Activated CD4-positive, alpha-beta T cell treated with anti-CD3 and anti-CD28 coated beads, Interleukin-2, amount 10 ng/mL, durations not matched to agents 7 days and 5 days (primary cell): ENCODE data around the gene PDE7B. TPM values are rescaled to one million over a fixed set of nuclear protein-coding genes. Genes with fewer than 3 reads are reported as not detected.

Experiments used
- CTCF ChIA-PET: fragments of 350-600 bp; sonication (Branson Sonifier 250); formaldehyde crosslinking; loops from one replicate; lab custom pipeline; 2021; ENCODE audit warnings: antibody characterized with exemption; lab: Charles Lee
- POLR2A ChIA-PET: fragments of 350-600 bp; sonication (Branson Sonifier 250); formaldehyde crosslinking; loops from one replicate; lab custom pipeline; 2021; ENCODE audit warnings: antibody characterized with exemption; lab: Charles Lee
- DNase-seq: peaks from one replicate; pipeline ENCODE4 v3.0.0-alpha.2; 2020
- H3K27ac Mint-ChIP-seq: one replicate; pipeline ENCODE4 v1.8.0; 2021; ENCODE audit warnings: mild to moderate bottlenecking, moderate library complexity, mixed read lengths
- H3K27me3 Mint-ChIP-seq: one replicate; pipeline ENCODE4 v1.8.0; 2021; ENCODE audit warnings: mixed read lengths
- H3K36me3 Mint-ChIP-seq: one replicate; pipeline ENCODE4 v1.8.0; 2021; ENCODE audit warnings: low read depth, mixed read lengths
- H3K4me1 Mint-ChIP-seq: one replicate; pipeline ENCODE4 v1.8.0; 2021; ENCODE audit warnings: mixed read lengths
- H3K4me3 Mint-ChIP-seq: one replicate; pipeline ENCODE4 v1.8.0; 2021; ENCODE audit warnings: mild to moderate bottlenecking, moderate library complexity, mixed read lengths
- H3K9me3 Mint-ChIP-seq: one replicate; pipeline ENCODE4 v1.8.0; 2021; ENCODE audit warnings: mixed read lengths
- total RNA-seq, 2 experiments: library from RNA; stranded (reverse); gene quantifications; one replicate each; pipeline ENCODE4 v1.2.3, GENCODE V29; 2021

PDE7B gene
- total RNA-seq, 2 experiments from 2014 or later, result 0.57 to 1.2 TPM

DNA sequence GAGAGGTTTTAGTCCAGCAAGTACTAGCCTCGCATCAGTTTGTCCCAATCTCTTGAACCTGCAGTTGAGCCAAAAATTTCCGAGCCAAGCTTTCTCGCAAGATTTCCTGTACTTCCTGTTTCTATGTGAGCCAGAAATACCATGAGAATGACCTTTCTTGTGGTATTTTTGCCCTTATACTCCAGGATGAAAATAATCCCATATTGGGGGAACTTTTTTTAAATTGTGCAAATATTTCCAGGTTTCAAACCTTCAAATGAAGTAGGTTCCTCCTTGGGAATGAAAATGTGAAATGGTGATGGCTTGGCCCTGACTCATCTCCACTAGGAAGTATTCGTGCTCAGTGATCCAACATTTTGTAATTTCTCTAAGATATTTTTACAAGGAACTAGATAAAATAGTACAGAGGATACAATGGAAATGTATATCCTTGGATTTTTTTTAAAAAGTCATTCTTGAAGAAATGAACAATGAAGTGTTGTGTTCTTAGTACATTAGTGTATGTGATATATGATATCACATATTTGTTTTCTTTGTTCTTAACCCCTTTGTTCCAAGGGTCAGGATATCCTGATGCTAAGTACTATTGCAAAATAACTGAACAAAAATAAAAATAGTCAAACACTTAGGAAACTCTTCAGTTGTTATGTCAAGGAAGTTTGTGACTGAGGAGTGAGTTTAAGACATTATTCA, 184.0 kb downstream of the PDE7B start:
- H3K36me3 Mint-ChIP-seq, result no peaks in the 10 kb centered on the region
- no peak for DNase-seq
- no peaks in the 10 kb centered on the region for H3K9me3 Mint-ChIP-seq
- CTCF ChIA-PET, result no interaction called here
- POLR2A ChIA-PET, result no interaction called here
- peaks cover 9% of the 10 kb centered on the region for H3K4me1 Mint-ChIP-seq
- peaks cover 2% of the 10 kb centered on the region for H3K27me3 Mint-ChIP-seq
- H3K4me3 Mint-ChIP-seq, result no peak overlapping the region
- no peak overlapping the region for H3K27ac Mint-ChIP-seq

- no peak overlapping the region for H3K4me3 Mint-ChIP-seq
- no peak overlapping the region for H3K27ac Mint-ChIP-seq
- ChIA-PET CTCF (no interaction called here), POLR2A (no interaction called here)
- H3K36me3 Mint-ChIP-seq, result no peaks in the 10 kb centered on the region
- peaks cover 9% of the 10 kb centered on the region for H3K4me1 Mint-ChIP-seq
- no peaks in the 10 kb centered on the region for H3K9me3 Mint-ChIP-seq
- H3K27me3 Mint-ChIP-seq, result peaks cover 2% of the 10 kb centered on the region
- DNase-seq, result no peak
Measured at GRCh38 chr6:136036071-136036380, 184.5 kb downstream of the PDE7B start.

GRCh38 chr6:136036601-136037000, 185.1 kb downstream of the PDE7B start:
- Mint-ChIP-seq H3K4me3 (no peak overlapping the region), H3K9me3 (no peaks in the 10 kb centered on the region), H3K27ac (no peak overlapping the region), H3K27me3 (peaks cover 2% of the 10 kb centered on the region), H3K36me3 (no peaks in the 10 kb centered on the region), H3K4me1 (peaks cover 9% of the 10 kb centered on the region)
- ChIA-PET CTCF (no interaction called here), POLR2A (no interaction called here)
- DNase-seq, result no peak

DNA sequence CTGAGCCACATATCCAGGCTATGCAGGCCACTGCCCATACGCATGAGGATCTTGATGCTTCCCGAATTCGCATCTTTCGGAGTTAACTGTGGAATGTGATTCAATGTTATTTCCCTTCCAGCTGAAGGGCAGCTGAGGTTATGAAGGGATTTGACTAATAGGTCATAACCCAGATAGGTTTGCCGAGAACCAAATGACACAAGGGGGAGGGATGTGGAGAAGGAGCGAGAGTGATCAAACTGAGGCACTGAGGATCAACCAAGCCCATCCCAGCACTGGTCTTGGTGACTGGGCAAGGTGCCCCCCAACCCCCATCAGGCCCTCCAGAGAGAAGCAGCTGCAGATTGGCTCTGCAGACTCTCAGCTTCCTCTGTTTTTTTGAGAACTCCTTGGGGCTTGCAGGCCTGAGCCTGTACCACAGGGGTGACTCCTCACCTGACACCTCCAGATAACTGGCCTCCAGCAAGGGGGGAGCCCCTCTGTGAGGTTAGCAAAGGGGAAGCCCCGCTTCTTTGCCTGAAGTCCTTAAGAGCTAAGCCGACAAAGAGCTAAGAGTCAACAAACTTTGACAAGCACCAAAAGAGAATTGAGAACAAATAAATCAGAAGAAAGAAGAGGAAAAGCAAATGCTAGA, 185.9 kb downstream of the PDE7B start:
- ChIA-PET POLR2A (no interaction called here), CTCF (interaction anchor here (0.5 to 0.7 kb wide), 3 partner anchors 72 to 775 kb away, joined by 3 to 5 read pairs (median 3); no protein-coding TSS in a partner anchor)
- Mint-ChIP-seq H3K27ac (no peak overlapping the region), H3K4me3 (no peak overlapping the region), H3K9me3 (no peaks in the 10 kb centered on the region), H3K27me3 (peaks cover 2% of the 10 kb centered on the region), H3K36me3 (no peaks in the 10 kb centered on the region), H3K4me1 (peaks cover 9% of the 10 kb centered on the region)
- no peak for DNase-seq

- Mint-ChIP-seq H3K9me3 (no peaks in the 10 kb centered on the region), H3K4me1 (peaks cover 9% of the 10 kb centered on the region), H3K36me3 (no peaks in the 10 kb centered on the region), H3K27ac (no peak overlapping the region), H3K4me3 (no peak overlapping the region), H3K27me3 (peaks cover 2% of the 10 kb centered on the region)
- no peak for DNase-seq
- POLR2A ChIA-PET, result no interaction called here
- CTCF ChIA-PET, result interaction anchor here (0.5 to 0.7 kb wide), 3 partner anchors 71 to 775 kb away, joined by 3 to 5 read pairs (median 3); no protein-coding TSS in a partner anchor
Measured at GRCh38 chr6:136037876-136038460, 186.5 kb downstream of the PDE7B start.

- Mint-ChIP-seq H3K4me3 (no peak overlapping the region), H3K4me1 (peaks cover 9% of the 10 kb centered on the region), H3K27me3 (peaks cover 2% of the 10 kb centered on the region), H3K27ac (no peak overlapping the region), H3K36me3 (no peaks in the 10 kb centered on the region), H3K9me3 (no peaks in the 10 kb centered on the region)
- DNase-seq, result no peak
- POLR2A ChIA-PET, result no interaction called here
- CTCF ChIA-PET, result no interaction called here
Measured at GRCh38 chr6:136038531-136038930, 187.0 kb downstream of the PDE7B start.

GRCh38 chr6:136039185-136039584, 187.7 kb downstream of the PDE7B start:
- H3K27ac Mint-ChIP-seq, result no peak overlapping the region
- H3K9me3 Mint-ChIP-seq, result no peaks in the 10 kb centered on the region
- POLR2A ChIA-PET, result no interaction called here
- H3K4me1 Mint-ChIP-seq, result peaks cover 9% of the 10 kb centered on the region
- H3K27me3 Mint-ChIP-seq, result peaks cover 2% of the 10 kb centered on the region
- no peak overlapping the region for H3K4me3 Mint-ChIP-seq
- no peak for DNase-seq
- no peaks in the 10 kb centered on the region for H3K36me3 Mint-ChIP-seq
- CTCF ChIA-PET, result no interaction called here

GRCh38 chr6:136050475-136050874, 199.0 kb downstream of the PDE7B start:
- Mint-ChIP-seq H3K27ac (no peak overlapping the region), H3K4me1 (peaks cover 12% of the 10 kb centered on the region), H3K36me3 (no peaks in the 10 kb centered on the region), H3K9me3 (no peaks in the 10 kb centered on the region), H3K27me3 (no peaks in the 10 kb centered on the region), H3K4me3 (no peak overlapping the region)
- DNase-seq, result no peak
- ChIA-PET POLR2A (interaction anchor here (0.6 kb wide), 1 partner anchor 172 kb away, joined by 5 read pairs; no protein-coding TSS in a partner anchor), CTCF (no interaction called here)

DNA sequence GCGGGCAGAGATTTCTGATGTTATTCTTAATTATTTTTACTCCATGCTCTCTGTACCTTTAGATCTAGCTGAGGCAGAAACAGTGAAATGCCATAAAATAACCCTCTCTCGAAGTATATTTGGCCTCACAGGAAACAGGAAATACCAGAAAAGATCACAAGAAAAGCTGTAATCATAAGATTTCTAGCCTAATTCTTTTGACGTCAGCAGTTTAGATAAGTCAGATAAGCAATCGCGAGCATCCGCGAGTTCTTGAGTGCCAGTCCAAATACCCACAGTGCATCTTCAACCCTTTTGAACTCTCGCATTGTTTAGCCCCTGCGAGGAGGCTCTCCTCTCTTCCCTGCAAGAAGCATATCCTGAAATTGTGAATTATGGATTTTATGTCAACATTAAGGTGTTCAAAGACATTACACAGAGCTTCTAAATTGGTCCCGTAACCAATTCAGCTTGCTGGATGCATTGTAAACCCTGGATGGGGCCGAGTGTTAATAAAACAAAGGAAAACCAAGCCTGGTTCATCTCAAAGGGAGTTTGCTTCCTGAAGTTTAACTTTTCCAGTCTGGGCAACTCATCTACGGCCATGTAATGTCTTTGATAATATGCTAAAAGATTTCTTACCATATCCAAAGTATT, 199.8 kb downstream of the PDE7B start:
- peaks cover 12% of the 10 kb centered on the region for H3K4me1 Mint-ChIP-seq
- CTCF ChIA-PET, result no interaction called here
- DNase-seq, result peak; percentile 12
- H3K4me3 Mint-ChIP-seq, result no peak overlapping the region
- H3K27me3 Mint-ChIP-seq, result no peaks in the 10 kb centered on the region
- peaks cover 2% of the 10 kb centered on the region for H3K9me3 Mint-ChIP-seq
- no peaks in the 10 kb centered on the region for H3K36me3 Mint-ChIP-seq
- POLR2A ChIA-PET, result no interaction called here
- H3K27ac Mint-ChIP-seq, result no peak overlapping the region

DNA sequence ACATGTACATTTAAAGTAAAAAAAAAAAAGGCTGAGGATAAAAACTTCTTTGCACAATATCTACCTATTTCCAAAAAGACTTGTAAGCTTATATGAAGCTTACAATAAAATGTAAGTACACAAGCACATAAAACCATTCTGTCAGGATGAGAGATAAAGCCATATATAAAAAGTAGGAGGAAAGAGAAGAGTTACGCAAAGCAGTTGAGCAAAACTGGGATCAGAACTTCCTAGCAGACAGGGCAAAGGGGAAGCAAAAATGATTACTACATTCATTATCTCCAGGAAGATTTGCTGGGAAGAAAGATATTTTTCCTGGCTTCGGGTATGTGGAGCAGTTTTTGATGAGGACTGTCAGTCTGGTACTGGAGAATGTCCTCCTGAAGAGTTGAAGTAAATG, 200.5 kb downstream of the PDE7B start:
- CTCF ChIA-PET, result no interaction called here

GRCh38 chr6:136058852-136059251, 207.4 kb downstream of the PDE7B start:
- CTCF ChIA-PET, result interaction anchor here (1.7 kb wide), 1 partner anchor 12 kb away, joined by 4 read pairs; no protein-coding TSS in a partner anchor

More for the DNA sequence above, 200.5 kb downstream of the PDE7B start:
- H3K27me3 Mint-ChIP-seq, result no peaks in the 10 kb centered on the region
- H3K36me3 Mint-ChIP-seq, result no peaks in the 10 kb centered on the region
- H3K9me3 Mint-ChIP-seq, result peaks cover 2% of the 10 kb centered on the region
- DNase-seq, result no peak
- POLR2A ChIA-PET, result no interaction called here
- H3K4me1 Mint-ChIP-seq, result peaks cover 12% of the 10 kb centered on the region
- H3K4me3 Mint-ChIP-seq, result no peak overlapping the region
- no peak overlapping the region for H3K27ac Mint-ChIP-seq

DNA sequence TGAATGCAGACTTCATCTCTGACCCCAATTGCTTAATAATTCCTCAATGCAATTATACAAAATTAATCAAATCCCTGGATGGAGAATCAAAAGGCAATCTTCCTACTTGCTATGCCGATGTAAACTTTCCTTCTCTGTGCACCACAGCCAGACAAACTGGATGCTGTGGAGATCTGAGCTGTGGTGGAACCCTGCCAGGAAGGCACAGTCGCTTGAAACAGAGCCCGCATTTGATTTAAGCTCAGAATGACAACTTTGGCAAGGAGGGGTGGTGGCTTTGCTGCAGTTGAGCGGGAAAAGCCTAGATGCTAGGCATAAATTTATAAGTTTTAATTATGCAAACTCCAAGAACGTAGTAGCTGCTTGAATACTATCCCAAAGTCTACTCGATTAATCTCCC, 207.8 kb downstream of the PDE7B start:
- Mint-ChIP-seq H3K4me3 (no peak overlapping the region), H3K27ac (no peak overlapping the region), H3K27me3 (no peaks in the 10 kb centered on the region), H3K4me1 (no peaks in the 10 kb centered on the region), H3K36me3 (no peaks in the 10 kb centered on the region), H3K9me3 (peaks cover 2% of the 10 kb centered on the region)
- CTCF ChIA-PET, result interaction anchor here (1.7 kb wide), 1 partner anchor 11 kb away, joined by 4 read pairs; no protein-coding TSS in a partner anchor
- DNase-seq, result no peak
- POLR2A ChIA-PET, result no interaction called here

More at GRCh38 chr6:136058852-136059251, 207.4 kb downstream of the PDE7B start:
- no peak overlapping the region for H3K27ac Mint-ChIP-seq
- DNase-seq, result no peak
- H3K4me1 Mint-ChIP-seq, result no peaks in the 10 kb centered on the region
- no peaks in the 10 kb centered on the region for H3K36me3 Mint-ChIP-seq
- no peak overlapping the region for H3K4me3 Mint-ChIP-seq
- H3K9me3 Mint-ChIP-seq, result peaks cover 2% of the 10 kb centered on the region
- H3K27me3 Mint-ChIP-seq, result no peaks in the 10 kb centered on the region
- POLR2A ChIA-PET, result no interaction called here

DNA sequence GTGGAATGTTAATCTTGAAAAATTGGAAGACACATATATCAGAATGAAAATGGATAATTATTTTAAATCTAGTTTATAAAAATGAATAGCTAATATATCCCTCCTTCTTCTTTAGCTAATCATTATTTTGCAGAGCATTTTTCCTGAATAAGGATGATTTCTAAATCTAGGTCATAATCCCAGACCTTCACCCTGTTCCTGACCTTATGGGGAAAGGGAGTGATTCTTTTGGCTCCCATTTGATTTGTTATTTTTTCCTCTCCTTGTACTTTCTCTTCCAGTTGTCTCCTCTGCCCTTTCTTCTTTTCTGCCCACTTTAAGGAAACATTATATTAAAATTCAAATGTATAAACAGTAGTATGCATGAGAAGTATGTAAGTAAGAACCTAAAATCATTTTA, 208.6 kb downstream of the PDE7B start:
- DNase-seq, result no peak
- Mint-ChIP-seq H3K27me3 (no peaks in the 10 kb centered on the region), H3K36me3 (no peaks in the 10 kb centered on the region), H3K9me3 (peaks cover 2% of the 10 kb centered on the region), H3K27ac (no peak overlapping the region), H3K4me1 (no peaks in the 10 kb centered on the region), H3K4me3 (no peak overlapping the region)
- POLR2A ChIA-PET, result no interaction called here
- CTCF ChIA-PET, result interaction anchor here (1.7 kb wide), 1 partner anchor 10 kb away, joined by 4 read pairs; no protein-coding TSS in a partner anchor
